ENCODE measurements around the gene RNFT2.

- no peak for TF ChIP-seq EZH2 (IDR thresholded peaks at IDR 0.05; ENCODE audit: low read length, unreplicated experiment)
- TF ChIP-seq CTCF (conservative IDR thresholded peaks at IDR 0.05; ENCODE audit: low read depth, low read length), result no peak
- TF ChIP-seq EZH2phosphoT487 (IDR thresholded peaks at IDR 0.05; ENCODE audit: borderline replicate concordance, low read length), result no peak
These were observed 97.4 kb downstream of the RNFT2 start for GRCh38 chr12:116835484-116835883.

All from PC-3 (cell line).